ENCODE data around the gene AKAP8. TPM values are rescaled to one million over a fixed set of nuclear protein-coding genes. Genes with fewer than 3 reads are reported as not detected.

Gene AKAP8
- total RNA-seq, 1 experiment from 2014 or later = 50.8 TPM

DNA sequence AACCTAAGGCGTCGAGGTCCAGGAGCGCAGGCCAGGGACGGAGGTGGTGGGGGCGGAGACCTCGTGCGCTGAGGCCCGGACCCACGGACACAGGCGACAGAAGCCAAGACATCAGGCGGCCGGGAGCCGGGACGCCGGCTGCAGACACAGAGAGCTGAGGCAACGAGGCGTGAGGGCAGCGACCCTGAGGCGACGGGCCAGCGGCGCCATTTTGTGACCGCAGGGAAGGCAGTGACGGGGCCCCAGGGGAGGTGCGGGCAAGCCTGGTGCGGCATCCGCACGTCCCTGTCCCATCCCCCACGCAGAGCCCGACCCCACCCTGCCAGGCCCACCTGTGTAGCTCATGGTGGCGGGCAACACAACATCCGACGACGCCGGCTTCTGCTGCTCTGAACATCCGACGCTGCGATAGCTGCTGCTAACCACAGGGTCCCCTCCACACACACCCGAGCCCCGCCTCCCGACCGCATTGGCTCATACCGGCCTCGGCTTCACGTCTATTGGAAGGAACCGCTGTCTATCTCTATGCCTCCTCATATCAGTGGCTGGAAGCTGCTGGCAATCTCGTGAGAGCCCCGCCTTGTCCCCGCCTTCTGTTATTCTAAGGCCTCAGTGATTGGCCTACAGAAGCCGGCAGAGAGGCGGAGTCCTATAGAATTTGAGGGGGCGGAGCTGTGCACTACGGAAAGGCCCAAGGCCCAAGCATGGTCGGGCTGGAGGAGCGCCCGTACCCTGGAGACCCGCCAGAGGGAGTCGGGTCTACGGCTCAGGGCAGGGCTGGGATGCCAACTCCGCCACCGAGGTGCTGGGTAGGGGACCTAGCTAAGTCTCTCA lies 39.2 kb upstream of the AKAP8 start, which contains the start of gene AKAP8L:
Gene AKAP8L, minus strand, starts transcription at position 410 of the 834 bp plus-strand sequence. Its CDS starts 65 bp downstream, at position 345.
- intact Hi-C loops (cut with micrococcal nuclease; ENCODE audit: unreplicated experiment) = loop anchor here (5.0 kb wide), 1 partner anchor 139 kb away; no protein-coding TSS in a partner anchor
- H3K36me3 ChIP-seq (ENCODE audit: control insufficient read depth, insufficient read depth, low read length) = peaks cover 9% of the 10 kb centered on the region; the same call in 1 of the 2 replicates
- no TSS peak for BruUV-seq (replicated peaks)

DNA sequence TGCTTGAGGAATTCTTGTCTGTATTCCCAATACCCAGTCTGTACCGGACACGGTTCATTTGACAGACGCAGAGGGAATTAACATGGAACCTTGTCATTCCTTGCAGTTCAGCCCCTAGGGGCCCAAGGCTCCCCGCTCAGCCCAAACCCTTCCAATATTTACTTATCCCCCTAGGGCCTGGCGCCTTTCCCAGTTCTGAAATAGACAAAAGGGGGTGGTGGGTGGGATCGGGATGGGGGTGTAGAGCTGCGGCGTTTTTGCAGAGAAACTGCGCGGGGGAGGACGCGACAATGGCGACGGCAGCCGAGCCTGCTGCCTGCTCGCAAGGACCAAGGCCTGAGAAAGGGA lies 38.6 kb upstream of the AKAP8 start:
- Histone ChIP-seq H3K27ac (ENCODE audit: low read length) (peak overlapping the region; percentile 89), H3K9me3 (ENCODE audit: control insufficient read depth, insufficient read depth, low read depth, low read length) (no peaks in the 10 kb centered on the region), H3K4me1 (ENCODE audit: control insufficient read depth, insufficient read depth, low read length) (peaks cover 13% of the 10 kb centered on the region), H3K36me3 (ENCODE audit: control insufficient read depth, insufficient read depth, low read length) (peaks cover 9% of the 10 kb centered on the region; the same call in 1 of the 2 replicates), H3K27me3 (ENCODE audit: control insufficient read depth, insufficient read depth, low read length) (no peaks in the 10 kb centered on the region), H3K4me3 (ENCODE audit: low read depth in 2 of 2, low read length in 2 of 2) (peak overlapping the region; percentile 94 to 97)
- TF ChIP-seq TCF7L2 (IDR thresholded peaks at IDR 0.05; ENCODE audit: low read depth, low read length) = no peak
- TF ChIP-seq, protein P1, sequence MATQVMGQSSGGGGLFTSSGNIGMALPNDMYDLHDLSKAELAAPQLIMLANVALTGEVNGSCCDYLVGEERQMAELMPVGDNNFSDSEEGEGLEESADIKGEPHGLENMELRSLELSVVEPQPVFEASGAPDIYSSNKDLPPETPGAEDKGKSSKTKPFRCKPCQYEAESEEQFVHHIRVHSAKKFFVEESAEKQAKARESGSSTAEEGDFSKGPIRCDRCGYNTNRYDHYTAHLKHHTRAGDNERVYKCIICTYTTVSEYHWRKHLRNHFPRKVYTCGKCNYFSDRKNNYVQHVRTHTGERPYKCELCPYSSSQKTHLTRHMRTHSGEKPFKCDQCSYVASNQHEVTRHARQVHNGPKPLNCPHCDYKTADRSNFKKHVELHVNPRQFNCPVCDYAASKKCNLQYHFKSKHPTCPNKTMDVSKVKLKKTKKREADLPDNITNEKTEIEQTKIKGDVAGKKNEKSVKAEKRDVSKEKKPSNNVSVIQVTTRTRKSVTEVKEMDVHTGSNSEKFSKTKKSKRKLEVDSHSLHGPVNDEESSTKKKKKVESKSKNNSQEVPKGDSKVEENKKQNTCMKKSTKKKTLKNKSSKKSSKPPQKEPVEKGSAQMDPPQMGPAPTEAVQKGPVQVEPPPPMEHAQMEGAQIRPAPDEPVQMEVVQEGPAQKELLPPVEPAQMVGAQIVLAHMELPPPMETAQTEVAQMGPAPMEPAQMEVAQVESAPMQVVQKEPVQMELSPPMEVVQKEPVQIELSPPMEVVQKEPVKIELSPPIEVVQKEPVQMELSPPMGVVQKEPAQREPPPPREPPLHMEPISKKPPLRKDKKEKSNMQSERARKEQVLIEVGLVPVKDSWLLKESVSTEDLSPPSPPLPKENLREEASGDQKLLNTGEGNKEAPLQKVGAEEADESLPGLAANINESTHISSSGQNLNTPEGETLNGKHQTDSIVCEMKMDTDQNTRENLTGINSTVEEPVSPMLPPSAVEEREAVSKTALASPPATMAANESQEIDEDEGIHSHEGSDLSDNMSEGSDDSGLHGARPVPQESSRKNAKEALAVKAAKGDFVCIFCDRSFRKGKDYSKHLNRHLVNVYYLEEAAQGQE (IDR thresholded peaks at IDR 0.05; ENCODE audit: insufficient read depth in 1 of 2, low read depth in 2 of 2, low read length in 1 of 2) = no peak
- TF ChIP-seq POLR2AphosphoS5 (IDR thresholded peaks at IDR 0.05; ENCODE audit: low read depth, low read length) = no peak
- ChIA-PET POLR2A (interaction anchor here (0.6 kb wide), 1 partner anchor 355 kb away, joined by 4 read pairs; no protein-coding TSS in a partner anchor), CTCF (interaction anchor here (0.5 to 2.2 kb wide), 2 partner anchors 137 to 166 kb away, joined by 3 to 23 read pairs; no protein-coding TSS in a partner anchor)
- no peak for DNase-seq (ENCODE audit: low read depth, low spot score)
- in situ Hi-C loops (cut with HindIII; ENCODE audit: low pct_unique_long_range_greater_than_20kb, low sequenced_read_pairs) = no loop called here
- intact Hi-C loops (cut with micrococcal nuclease; ENCODE audit: unreplicated experiment) = loop anchor here (5.0 kb wide), 1 partner anchor 139 kb away; no protein-coding TSS in a partner anchor
- no TSS peak for BruUV-seq (replicated peaks)
- no peak for ATAC-seq

More for the DNA sequence above, 39.2 kb upstream of the AKAP8 start, which contains the start of gene AKAP8L:
- Histone ChIP-seq H3K4me1 (ENCODE audit: control insufficient read depth, insufficient read depth, low read length) (peaks cover 13% of the 10 kb centered on the region), H3K4me3 (ENCODE audit: low read depth in 2 of 2, low read length in 2 of 2) (peak within 1 kb of the TSS; percentile 94 to 97), H3K27ac (ENCODE audit: low read length) (peak within 1 kb of the TSS; percentile 89), H3K27me3 (ENCODE audit: control insufficient read depth, insufficient read depth, low read length) (no peaks in the 10 kb centered on the region), H3K9me3 (ENCODE audit: control insufficient read depth, insufficient read depth, low read depth, low read length) (no peaks in the 10 kb centered on the region)
- TF ChIP-seq POLR2AphosphoS5 (IDR thresholded peaks at IDR 0.05; ENCODE audit: low read depth, low read length) = peak; percentile 81
- TF ChIP-seq, protein P2, sequence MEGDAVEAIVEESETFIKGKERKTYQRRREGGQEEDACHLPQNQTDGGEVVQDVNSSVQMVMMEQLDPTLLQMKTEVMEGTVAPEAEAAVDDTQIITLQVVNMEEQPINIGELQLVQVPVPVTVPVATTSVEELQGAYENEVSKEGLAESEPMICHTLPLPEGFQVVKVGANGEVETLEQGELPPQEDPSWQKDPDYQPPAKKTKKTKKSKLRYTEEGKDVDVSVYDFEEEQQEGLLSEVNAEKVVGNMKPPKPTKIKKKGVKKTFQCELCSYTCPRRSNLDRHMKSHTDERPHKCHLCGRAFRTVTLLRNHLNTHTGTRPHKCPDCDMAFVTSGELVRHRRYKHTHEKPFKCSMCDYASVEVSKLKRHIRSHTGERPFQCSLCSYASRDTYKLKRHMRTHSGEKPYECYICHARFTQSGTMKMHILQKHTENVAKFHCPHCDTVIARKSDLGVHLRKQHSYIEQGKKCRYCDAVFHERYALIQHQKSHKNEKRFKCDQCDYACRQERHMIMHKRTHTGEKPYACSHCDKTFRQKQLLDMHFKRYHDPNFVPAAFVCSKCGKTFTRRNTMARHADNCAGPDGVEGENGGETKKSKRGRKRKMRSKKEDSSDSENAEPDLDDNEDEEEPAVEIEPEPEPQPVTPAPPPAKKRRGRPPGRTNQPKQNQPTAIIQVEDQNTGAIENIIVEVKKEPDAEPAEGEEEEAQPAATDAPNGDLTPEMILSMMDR (IDR thresholded peaks at IDR 0.05) = peak; percentile 70; the same call in 1 of the 2 replicates
- TF ChIP-seq, protein P1 (IDR thresholded peaks at IDR 0.05; ENCODE audit: insufficient read depth in 1 of 2, low read depth in 2 of 2, low read length in 1 of 2) = no peak
- CTCF ChIA-PET = interaction anchor here (0.5 to 2.2 kb wide), 4 partner anchors 10 to 166 kb away, joined by 3 to 23 read pairs (median 3); no protein-coding TSS in a partner anchor
- in situ Hi-C loops (cut with HindIII; ENCODE audit: low pct_unique_long_range_greater_than_20kb, low sequenced_read_pairs) = no loop called here
- POLR2A ChIA-PET = interaction anchor here (0.6 to 0.8 kb wide), 2 partner anchors 38 to 356 kb away, joined by 4 read pairs; no protein-coding TSS in a partner anchor
- ATAC-seq (peak; percentile 96), DNase-seq (ENCODE audit: low read depth, low spot score) (peak; percentile 96)
